ENCODE measurements around the gene TAF6.
"Not testable (repeated sequence)": the region's sequence is repeated elsewhere in the genome, so short reads cannot be mapped to it uniquely, and the experiment has no call there.

The TAF6 gene

GRCh38 chr7:100152937-100153666, 33.9 kb upstream of the TAF6 start:
- no peak for DNase-seq (ENCODE audit: low read depth in 2 of 3, low spot score in 2 of 3)

- DNase-seq (ENCODE audit: low read depth in 2 of 3, low spot score in 2 of 3) = no peak
Observed at GRCh38 chr7:100152404-100152803, 33.2 kb upstream of the TAF6 start.

- peak; percentile 69 to 95 (median 92) for DNase-seq (ENCODE audit: low read depth in 2 of 3, low spot score in 2 of 3)
Observed at GRCh38 chr7:100148559-100149328, 29.6 kb upstream of the TAF6 start, which contains the start of gene LAMTOR4. Gene LAMTOR4, plus strand, starts transcription at chr7:100148918. Its CDS starts 55 bp downstream, at chr7:100148973.

- DNase-seq (ENCODE audit: low read depth in 2 of 3, low spot score in 2 of 3) = no peak
Observed at GRCh38 chr7:100148225-100148558, 29.0 kb upstream of the TAF6 start.

GRCh38 chr7:100147278-100147677, 28.1 kb upstream of the TAF6 start:
- DNase-seq (ENCODE audit: low read depth in 2 of 3, low spot score in 2 of 3) = no peak

DNA sequence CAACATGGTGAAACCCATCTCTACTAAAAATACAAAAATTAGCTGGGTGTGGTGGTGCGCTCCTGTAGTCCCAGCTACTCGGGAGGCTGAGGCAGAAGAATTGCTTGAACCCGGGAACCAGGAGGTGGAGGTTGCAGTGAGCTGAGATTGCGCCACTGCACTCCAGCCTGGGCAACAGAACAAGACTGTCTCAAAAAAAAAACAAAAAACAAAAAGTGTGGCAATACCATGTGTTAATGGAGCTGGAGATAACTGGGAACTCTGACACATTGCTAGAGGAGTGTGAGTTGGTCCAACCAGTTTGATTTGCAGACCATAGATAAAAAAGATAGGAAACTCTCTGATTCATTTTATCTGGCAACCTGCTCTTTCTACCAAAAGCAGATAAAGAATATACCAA, 27.2 kb upstream of the TAF6 start:
- DNase-seq (ENCODE audit: low read depth in 2 of 3, low spot score in 2 of 3) = not testable (repeated sequence)

DNA sequence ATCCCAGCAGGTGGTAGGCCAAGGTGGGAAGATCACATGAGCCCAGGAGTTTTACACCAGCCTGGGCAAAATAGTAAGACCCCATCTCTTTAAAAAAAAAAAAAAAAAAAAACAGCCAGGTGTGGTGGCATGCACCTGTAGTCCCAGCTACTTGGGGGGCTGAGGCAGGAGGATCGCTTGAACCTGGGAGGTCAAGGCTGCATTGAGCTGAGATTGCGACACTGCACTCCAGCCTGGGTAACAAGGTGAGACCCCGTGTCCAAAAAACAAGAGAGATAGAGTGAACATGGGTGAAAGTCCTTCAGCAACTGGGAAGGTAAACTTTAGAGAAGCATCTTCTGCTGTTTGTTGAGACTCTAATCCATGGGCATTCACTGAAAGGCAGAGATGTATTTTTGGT, 23.3 kb upstream of the TAF6 start:
- no peak for DNase-seq (ENCODE audit: low read depth in 2 of 3, low spot score in 2 of 3)

- no peak for DNase-seq (ENCODE audit: low read depth in 2 of 3, low spot score in 2 of 3)
Observed at GRCh38 chr7:100141555-100141949, 22.4 kb upstream of the TAF6 start.

- DNase-seq (ENCODE audit: low read depth in 2 of 3, low spot score in 2 of 3) = no peak
Observed at GRCh38 chr7:100137851-100138760, 18.9 kb upstream of the TAF6 start.

GRCh38 chr7:100132697-100133151, 13.6 kb upstream of the TAF6 start:
- DNase-seq (ENCODE audit: low read depth in 2 of 3, low spot score in 2 of 3) = peak in 1 of 3 experiments; percentile 34

DNA sequence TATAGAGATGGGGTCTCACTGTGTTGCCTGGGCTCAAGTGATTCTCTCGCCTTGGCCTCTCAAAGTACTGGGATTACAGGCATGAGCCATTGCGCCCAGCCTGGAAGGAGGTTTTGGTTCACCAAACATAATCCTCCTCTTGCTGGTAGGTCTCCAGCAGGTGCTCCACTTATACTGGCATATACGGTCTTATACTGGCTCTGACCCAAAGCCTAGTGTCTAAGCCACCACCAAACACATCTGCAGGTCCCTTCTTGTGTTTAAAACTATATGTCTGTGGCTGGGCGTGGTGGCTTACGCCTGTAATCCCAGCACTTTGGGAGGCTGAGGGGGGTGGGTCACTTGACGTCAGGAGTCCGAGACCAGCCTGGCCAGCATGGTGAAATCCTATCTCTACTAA, 13.0 kb upstream of the TAF6 start:
- DNase-seq (ENCODE audit: low read depth in 2 of 3, low spot score in 2 of 3) = no peak

- peak in 2 of 3 experiments; percentile 69 to 81 for DNase-seq (ENCODE audit: low read depth in 2 of 3, low spot score in 2 of 3)
Observed at GRCh38 chr7:100130608-100131453, 11.7 kb upstream of the TAF6 start.

GRCh38 chr7:100130220-100130607, 11.1 kb upstream of the TAF6 start:
- DNase-seq (ENCODE audit: low read depth in 2 of 3, low spot score in 2 of 3) = not testable (repeated sequence)

- DNase-seq (ENCODE audit: low read depth in 2 of 3, low spot score in 2 of 3) = no peak
Observed at GRCh38 chr7:100128637-100128963, 9.4 kb upstream of the TAF6 start.

DNA sequence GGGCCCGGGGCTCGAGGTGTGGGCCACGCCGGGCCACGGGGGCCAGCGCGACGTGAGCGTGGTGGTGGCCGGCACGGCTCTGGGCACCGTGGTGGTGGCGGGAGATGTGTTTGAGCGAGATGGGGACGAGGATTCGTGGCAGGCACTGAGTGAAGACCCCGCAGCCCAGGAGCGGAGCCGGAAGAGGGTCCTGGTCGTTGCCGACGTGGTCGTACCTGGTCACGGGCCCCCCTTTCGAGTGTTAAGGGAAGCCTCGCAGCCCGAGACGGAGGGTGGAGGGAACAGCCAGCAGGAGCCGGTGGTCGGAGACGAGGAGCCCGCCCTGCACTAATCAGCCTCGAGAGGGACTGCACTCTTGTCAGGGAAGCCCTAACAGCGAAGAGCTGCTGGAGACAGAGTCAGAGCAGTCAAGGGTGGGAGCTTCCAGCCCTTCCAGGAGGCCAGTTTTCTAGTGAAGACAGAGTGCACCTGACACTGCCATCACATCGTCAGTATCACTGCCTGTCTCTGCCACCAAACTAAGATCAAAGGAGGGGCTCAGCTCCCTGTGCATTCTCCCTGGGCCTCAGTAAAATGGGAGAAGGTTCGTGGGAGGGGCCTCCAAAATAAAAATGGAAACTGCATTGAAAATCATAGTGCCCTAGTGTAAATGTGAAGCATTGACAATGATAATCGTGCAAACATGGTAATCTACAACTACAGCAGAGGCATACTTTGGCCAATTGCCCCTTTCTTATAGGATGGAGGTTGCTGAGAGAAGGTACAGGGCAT, 8.9 kb upstream of the TAF6 start:
- no peak for DNase-seq (ENCODE audit: low read depth in 2 of 3, low spot score in 2 of 3)

- DNase-seq (ENCODE audit: low read depth in 2 of 3, low spot score in 2 of 3) = peak; percentile 78 to 92 (median 85)
Observed at GRCh38 chr7:100126931-100127865, 8.0 kb upstream of the TAF6 start, which contains the start of gene MBLAC1. Gene MBLAC1, plus strand, starts transcription at chr7:100126967. Its CDS starts 429 bp downstream, at chr7:100127396.

GRCh38 chr7:100126239-100126930, 7.2 kb upstream of the TAF6 start:
- DNase-seq (ENCODE audit: low read depth in 2 of 3, low spot score in 2 of 3) = no peak
